Stimulated activated CD4-positive, alpha-beta T cell treated with anti-CD3 and anti-CD28 coated beads, TNF-alpha, amount 100 ng/mL, for 1 hour (primary cell): ENCODE data around the gene AKR1D1.
A peak's percentile ranks its signal among the peaks of the same experiment; 100 is the strongest.
"Not testable (repeated sequence)": the region's sequence is repeated elsewhere in the genome, so short reads cannot be mapped to it uniquely, and the experiment has no call there.

ENCODE experiments used
- DNase-seq, 3 donors: peaks; one replicate each; pipeline ENCODE4 v3.0.0-alpha.2; 2020; ENCODE audit warnings: low read depth in 3 of 3, low spot score in 1 of 3

AKR1D1 gene

DNA sequence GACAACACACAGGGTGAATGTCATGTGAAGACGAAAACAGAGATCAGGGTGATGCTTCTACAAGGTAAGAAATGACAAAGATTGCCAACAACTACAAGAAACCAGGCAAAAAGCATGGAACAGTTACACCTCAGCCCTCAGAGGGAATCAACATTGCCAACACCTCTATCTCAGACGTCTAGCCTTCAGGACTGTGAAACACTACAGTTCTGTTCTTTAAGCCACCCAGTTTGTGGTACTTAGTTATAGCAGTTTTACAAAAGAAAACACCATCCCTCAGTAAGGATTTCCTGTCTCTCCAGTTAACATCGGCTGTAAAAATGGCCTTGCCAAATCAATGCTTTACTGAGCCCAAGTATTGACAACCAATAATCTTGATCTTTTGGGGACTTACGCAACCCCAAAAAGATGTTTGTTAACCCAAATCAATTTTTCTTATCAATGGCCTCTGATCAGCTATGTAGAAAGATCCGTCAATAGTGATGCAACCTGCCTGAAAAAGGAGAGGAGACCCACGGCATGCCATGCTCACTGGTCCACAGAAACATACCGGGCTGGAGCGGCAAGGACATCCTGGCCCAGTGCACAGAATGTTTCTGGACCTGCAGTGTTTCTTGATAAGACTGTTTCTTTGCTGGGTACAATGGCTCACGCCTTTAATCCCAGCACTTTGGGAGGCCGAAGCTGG is 44.0 kb downstream of the AKR1D1 start:
- no peak for DNase-seq

DNA sequence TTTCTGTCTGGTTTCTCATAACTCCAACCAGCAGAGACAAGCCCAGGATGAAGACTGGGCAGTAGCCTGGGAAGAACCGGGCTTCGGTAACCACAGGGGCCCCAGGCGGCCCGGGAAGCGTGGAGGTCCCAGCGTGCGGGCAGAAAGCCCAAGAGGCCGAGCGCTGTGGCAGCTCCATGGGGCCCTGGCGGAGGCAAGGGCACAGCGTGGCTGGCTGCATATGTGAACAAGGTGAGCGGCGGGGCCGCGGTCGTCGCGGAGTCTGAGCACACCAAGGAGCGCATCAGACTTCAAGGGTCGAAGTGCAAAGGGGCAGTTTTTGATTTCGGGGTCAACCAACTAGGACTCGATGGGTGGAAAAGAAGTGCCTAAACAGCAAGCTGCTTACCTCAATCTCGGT is 45.9 kb downstream of the AKR1D1 start:
- DNase-seq: no peak

DNA sequence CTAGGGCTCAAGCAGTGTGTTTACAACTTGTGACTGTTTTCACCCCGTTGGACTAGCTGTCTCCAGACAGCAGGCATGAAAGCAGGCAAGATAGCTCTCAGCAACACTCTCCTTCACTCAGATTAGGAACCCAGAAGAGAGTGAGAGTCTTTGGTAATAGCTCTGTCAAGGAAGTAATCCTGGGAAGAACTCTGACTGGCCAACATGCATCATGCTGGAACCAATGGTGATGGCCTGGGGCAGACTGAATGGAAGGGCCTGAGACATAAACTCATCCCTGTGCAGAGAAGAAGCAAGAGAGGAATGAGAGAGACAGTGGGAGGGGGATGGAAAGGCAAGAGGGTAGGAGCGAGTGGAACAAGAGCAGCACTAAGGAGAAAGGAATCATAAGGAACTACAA is 48.9 kb downstream of the AKR1D1 start:
- no peak for DNase-seq

DNA sequence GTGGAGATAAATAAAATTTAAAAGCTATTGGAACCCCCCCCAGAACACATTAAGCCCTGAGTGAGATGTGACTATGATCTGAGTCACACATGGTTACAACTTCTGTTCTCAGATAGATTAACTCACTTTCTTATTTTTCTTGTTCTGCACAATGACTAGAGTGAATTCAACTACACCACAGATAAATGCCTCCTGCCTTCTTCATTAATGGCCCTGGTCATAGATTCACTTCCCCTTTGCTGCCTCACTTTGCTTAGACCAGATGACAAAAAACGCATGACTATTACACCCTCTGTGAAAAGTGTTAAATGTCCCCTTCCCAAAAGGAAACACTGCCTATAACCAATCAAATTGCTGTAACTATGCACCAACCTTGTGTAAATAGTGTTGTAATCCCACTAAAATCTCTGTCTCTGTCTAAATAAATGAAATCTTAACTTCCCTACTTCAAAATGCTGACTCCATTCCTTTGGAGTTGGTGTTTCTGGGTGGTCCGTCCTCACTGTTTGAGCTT is 49.4 kb downstream of the AKR1D1 start:
- DNase-seq: no peak

DNA sequence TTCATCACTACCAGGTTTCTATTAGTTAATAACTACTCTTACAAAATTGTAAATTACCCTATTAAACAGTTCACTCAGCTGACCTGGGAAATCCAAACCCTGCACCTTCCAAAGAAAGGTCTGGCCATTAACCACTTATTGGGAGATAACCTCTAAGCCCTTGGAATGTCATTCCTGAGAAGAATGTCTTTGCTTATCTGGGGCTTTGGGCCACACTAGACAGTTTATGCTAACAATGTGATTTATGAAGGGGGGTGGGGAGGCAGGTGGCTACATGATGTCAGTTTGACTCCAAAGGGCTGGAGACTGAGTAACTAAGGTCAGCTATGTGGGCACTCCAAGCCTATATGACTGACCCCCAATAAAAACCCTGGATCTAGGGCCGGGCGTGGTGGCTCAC is 50.7 kb downstream of the AKR1D1 start:
- DNase-seq: no peak

DNA sequence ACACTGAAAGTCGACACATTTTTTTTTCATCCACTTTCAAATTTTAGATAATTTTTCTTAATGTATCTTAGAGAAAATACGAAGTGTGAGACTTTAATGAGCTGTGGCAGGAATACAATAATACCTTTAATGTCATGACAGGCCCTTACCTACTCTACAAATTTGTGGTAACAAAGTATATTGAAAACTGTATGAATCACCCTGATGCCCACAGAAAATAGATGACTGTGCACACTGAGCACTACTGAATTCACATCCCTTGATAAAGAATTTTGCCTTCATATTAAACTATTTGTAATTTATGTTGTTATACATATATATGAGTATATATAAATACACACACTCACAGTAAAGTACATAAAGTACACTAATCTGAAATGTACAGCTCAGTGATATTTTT is 51.7 kb downstream of the AKR1D1 start:
- no peak for DNase-seq

DNA sequence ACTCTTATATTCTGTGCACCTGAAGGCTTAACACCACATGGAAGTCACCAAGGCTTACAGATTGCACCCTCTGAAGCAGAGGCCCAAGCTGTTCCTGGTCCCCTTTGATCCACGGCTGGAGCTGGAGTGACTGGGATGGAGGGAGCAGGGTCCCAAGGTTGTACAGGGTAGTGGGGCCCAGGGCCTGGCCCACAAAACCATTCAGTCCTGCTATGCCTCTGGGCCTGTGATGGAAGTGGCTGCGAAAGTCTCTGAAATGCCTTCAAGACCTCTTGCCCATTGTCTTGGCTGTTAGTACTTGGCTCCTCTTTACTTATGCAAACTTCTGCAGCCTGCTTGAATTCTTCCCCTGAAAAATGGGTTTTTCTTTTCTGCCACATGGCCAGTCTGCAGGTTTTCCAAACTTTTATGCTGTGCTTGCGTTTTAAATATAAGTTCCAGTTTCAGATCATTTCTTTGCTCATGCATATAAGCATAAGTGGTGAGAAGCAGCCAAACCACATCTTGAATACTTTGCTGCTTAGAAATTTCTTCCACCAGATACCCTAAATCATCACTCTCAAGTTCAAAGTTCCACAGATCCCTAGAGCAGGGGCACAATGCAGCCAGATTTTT is 53.4 kb downstream of the AKR1D1 start:
- DNase-seq: no peak

DNA sequence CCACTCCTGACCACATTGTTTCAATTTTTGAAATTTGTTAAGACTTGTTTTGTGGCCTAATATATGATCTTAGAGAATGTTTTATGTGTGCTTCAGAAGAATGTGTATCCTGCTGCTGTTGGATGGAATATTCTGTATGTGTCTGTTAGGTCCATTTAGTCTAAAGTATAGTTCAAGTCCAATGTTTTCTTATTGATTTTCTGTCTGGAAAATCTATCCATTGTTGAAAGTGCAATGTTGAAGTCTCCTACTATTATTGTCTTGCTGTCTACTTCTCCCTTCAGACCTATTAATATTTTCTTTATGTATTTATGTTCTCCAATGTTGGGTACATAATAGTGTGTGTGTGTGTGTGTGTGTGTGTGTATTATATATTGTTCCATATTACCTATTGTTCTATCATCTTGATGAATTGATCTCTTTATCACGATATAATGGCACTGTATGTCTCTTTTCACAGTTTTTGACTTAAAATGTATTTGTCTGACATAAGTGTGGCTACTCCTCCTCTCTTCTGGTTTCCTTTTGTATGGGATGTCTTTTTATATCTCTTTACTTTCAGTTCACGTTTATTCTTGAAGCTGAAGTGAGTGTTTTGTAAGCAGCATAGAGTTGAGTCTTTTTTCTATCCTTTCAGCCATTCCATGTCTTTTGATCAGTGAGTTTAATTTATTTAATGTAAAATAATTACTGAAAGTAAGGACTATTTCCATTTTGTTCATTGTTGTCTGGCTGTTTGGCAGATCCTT is 61.3 kb downstream of the AKR1D1 start:
- DNase-seq: no peak

DNA sequence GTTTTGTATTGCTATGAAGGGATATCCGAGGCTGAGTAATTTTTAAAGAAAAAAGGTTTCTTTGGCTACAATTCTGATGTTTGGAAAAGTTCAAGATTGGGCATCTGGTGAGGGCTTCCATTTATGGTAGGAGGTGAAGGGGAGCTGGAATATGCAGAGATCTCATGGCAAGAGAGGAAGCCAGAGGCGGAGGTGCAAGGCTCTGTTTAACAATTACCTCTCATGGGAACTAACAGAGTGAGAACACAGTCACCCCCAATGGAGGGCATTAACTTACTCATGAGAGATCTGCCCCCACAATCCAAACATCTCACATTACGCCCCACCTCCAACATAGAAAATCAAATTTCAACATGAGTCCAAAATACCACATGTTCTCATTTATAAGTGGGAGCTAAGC is 62.0 kb downstream of the AKR1D1 start:
- DNase-seq: no peak

DNA sequence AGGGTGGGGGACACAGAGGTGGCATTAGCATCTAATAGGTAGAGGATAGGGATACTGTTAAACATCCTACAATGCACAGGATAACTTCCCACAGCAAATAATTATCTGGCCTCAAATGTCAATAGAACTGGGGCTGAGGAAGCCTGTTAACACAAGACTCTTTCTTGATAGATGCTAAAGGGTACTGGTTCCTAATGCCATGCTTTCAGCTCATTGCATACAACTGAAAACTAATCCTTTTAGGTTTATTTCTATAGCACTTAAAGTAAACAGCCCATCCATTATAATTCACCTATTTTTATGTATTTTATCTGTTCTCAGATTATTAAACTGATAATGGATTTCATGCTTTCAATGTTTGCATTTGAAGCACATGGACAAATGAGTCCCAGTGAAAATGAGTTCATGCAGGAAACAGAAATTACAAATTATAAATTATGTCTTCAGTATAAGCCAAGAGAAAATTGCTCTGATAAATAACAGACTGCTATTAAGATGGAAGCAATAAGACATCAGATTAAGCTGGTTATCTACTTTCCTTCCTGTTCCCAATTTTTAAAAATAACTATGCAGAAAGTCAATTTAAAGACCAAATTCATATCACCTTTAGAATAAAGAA is 66.4 kb downstream of the AKR1D1 start:
- DNase-seq: no peak

DNA sequence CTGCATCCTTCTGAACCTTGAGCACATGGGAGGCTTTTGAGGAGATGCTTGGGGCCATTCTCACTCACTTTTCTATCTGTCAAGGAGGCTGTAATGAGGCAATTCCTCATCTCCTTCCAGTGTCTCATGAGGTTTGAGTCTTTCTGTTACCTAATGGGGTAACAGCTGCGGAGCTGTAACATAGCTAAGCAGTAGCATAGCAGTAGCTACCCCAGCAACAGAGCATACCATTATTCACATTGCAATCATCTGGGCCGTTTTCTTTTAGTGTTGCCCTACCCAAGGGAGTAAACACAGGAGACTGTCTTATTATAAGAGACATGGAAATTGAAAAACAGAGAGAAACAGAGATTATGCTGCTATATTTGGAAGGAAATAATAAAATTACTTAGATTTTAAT is 68.7 kb downstream of the AKR1D1 start:
- DNase-seq: no peak

DNA sequence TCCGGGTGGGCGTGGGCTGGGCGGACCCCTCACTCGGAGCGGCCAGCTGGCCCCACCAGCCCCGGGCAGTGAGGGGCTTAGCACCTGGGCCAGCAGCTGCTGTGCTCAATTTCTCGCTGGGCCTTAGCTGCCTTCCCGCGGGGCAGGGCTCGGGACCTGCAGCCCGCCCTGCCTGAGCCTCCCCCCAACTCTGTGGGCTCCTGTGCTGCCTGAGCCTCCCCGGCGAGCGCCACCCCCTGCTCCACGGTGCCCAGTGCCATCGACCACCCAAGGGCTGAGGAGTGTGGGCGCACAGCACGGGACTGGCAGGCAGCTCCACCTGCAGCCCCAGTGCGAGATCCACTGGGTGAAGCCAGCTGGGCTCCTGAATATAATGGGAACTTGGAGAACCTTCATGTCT is 70.0 kb downstream of the AKR1D1 start:
- DNase-seq: not testable (repeated sequence)

DNA sequence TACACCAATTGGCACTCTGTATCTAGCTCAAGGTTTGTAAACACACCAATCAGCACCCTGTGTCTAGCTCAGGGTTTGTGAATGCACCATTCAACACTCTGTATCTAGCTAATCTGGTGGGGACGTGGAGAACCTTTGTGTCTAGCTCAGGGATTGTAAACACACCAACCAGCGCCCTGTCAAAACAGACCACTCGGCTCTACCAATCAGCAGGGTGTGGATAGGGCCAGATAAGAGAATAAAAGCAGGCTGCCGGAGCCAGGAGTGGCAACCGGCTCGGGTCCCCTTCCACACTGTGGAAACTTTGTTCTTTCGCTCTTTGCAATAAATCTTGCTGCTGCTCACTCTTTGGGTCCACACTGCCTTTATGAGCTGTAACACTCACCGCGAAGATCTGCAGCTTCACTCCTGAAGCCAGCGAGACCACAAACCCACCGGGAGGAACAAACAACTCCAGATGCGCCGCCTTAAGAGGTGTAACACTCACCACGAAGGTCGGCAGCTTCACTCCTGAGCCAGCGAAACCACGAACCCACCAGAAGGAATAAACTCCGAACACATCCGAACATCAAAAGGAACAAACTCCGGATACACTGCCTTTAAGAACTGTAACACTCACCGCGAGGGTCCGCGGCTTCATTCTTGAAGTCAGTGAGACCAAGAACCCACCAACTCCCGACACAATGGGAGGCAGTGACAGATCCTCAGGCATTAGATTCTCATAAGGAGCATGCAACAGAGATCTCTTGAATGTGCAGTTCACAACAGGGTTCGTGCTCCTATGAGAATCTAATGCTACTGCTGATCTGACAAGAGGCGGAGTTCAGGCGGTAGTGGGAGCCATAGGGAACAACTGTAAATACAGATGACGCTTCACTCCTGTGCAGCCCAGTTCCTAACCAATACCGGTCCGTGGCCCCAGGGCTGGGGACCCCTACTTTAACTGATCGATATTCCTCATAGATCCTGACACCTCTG is 70.8 kb downstream of the AKR1D1 start:
- DNase-seq: not testable (repeated sequence)

DNA sequence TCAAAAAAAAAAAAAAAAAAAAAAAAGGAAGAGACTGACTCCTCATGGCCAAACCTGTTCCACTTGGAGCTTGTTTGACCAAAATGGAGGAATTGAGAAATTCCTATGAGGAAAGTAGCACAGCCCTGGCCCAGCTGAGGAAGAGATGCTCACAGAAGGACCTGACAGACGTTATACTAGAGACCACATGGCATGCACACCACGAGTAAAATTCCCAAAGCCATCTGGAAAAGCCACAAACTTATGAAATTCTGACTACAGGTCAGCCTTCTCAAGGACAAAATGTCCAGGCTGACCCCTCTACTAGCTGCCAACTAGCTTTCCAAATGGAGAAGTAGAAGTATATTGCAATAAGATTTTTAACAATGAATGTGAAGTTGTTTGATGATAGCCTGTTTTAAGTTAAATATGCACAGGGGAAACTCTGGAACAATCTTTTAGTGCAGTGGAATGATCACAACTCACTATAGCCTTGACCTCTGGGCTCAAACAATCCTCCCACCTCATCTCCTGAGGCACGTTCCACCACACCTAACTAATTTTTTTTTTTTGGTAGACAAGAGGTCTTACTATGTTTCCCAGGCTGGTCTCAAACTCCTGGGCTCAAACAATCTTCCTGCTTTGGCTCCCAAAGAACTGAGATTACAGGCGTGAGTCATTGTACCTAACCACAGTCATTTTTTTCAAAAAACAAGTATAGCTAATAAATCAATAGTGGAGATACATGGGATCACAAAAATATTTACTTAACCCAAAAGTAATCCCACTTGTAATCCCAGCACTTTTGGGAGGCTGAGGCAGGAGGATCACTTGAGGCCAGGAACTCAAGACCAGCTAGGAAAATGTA is 75.7 kb downstream of the AKR1D1 start:
- no peak for DNase-seq

DNA sequence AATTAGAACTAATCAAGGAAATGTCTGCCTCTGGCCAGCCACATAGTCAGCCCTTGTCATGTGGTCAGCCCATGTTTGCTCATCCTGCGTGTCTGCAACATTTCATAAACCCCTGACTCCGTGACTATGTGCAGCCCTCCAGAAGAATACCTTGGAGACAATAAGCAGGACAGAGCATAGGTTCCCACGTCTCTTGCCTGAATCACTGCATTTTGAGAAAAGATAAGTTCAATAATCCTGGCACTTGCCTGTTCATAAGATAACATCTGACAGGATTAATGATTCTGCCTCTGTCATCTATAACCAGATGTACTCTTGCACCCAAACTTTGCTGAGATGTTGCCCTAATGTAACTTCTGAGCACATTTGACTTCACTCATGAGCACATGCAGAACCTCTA is 78.4 kb downstream of the AKR1D1 start:
- no peak for DNase-seq

DNA sequence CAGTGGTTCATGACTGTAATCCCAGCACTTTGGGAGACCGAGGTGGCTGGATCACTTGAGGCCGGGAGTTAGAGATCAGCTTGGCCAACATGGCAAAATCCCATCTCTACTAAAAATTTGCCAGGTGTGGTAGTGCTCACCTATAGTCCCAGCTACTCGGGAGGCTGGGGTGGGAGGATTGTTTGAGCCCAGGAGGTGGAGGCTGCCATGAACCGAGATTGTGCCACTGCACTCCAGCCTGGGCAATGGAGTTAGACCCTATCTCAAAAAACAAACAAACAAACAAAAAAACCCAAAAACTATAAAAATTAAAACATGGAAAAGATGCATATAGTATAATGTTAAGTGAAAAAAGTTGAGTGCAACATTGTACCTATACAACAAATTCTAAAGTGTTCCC is 81.4 kb downstream of the AKR1D1 start:
- no peak for DNase-seq

DNA sequence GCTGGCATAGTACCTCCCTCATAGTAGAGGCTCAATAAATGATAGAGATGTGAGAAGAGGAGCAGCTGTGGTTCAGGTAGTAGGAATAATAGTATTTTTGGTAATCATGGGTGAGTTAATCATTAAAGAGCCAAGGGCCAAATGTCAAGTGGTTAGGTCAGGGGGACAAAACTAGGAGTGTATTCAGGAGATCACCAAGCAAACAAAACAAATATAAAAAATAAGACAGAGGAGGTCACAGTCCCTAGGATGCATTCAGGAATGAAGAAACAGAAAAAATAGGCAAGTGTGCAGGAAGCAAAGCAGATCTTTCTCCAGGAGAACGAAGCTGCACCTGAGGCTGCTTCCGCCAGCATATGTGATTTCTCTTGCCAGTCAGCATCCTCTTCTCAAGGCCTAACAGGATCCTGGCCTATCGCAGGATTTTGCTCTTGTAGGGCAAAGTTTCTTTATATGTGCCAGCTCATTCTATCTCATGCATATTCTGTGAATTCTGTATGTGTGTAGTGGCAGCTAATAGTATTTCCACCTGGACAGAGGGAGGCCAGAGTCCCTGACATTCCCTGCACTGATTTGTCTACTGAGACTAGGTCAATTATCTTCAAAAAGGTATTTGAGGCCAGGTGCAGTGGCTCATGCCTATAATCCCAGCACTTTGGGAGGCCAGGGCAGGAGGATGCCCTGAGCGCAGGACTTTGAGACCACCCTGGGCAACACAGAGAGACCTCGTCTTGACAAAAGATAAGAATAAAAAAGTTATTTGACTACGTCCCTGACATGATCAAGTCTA is 82.7 kb downstream of the AKR1D1 start:
- no peak for DNase-seq

DNA sequence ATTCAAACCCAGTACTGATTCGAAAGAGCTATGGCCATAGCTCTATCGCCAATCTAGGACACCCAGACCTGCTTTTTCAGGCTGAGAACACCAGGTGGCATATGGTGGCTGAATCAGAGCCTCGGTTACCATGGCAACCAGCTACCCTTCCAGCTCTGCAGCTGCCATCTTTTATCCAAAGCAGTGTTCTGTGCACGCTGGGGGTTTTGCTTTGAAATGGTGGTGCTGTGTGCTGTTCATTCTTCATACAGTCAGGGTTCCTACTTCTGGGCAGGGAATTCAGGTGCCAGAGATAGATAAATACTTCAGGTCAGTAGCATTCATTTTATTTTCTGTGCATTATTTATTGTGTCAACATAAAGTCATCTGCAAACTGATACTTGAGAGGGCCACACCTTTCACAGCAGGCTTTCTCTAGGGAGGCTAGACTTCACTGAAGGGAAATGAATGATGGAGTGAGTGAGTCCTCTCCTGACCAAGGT is 85.4 kb downstream of the AKR1D1 start:
- DNase-seq: peak; percentile 26 to 45 (median 44)

DNA sequence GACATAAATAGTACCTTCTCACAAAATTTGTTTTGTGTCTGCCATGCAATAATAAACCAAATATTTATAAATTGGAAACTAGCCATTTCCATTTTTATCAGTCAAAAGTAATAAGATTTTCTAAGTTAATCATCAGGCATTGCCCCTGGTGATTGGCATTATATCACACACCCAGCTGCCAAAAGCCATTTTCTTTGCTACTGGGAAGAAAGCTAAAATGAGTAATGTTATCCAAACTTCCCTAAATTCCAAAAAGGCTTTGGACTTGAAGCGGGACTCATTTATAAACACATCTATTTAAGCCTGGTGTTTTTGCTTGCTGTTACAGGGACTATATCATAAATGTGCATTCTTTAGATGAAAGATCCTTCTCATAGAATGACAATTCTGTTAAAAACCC is 86.0 kb downstream of the AKR1D1 start:
- DNase-seq: no peak
